MCF 10A (cell line): ENCODE measurements around the gene ARCN1. TPM values are rescaled to one million over a fixed set of nuclear protein-coding genes. Genes with fewer than 3 reads are reported as not detected.
A peak's percentile ranks its signal among the peaks of the same experiment; 100 is the strongest.
"Not testable (repeated sequence)": the region's sequence is repeated elsewhere in the genome, so short reads cannot be mapped to it uniquely, and the experiment has no call there.

Source experiments
- BruUV-seq: library from RNA; stranded (reverse); fragments of 400-500 nt; replicated peaks from 2 replicates; lab custom pipeline; 2021; lab: Mats Ljungman, UMichigan
- CTCF ChIA-PET: fragments of 300-600 bp; sonication (Branson Sonifier 250); formaldehyde crosslinking; extraction: SDS; loops from one replicate; lab custom pipeline; 2021; ENCODE audit warnings: antibody characterized with exemption, inconsistent platforms; lab: Yijun Ruan, JAX
- POLR2A ChIA-PET: fragments of 300-600, 350-650 bp; sonication (Branson Sonifier 250); formaldehyde crosslinking; extraction: SDS; loops from one replicate; lab custom pipeline; 2020; ENCODE audit warnings: antibody characterized with exemption, inconsistent platforms; lab: Yijun Ruan, JAX
- DNase-seq: peaks from one replicate; pipeline ENCODE4 v3.0.0-alpha.2; 2018; ENCODE audit not compliant: unreplicated experiment
- H3K27ac Mint-ChIP-seq: one replicate; pipeline ENCODE4 v1.8.0; 2022; ENCODE audit warnings: mild to moderate bottlenecking, low read depth, mixed read lengths; ENCODE audit not compliant: unreplicated experiment
- H3K27me3 Mint-ChIP-seq: one replicate; pipeline ENCODE4 v1.8.0; 2022; ENCODE audit warnings: mixed read lengths; ENCODE audit not compliant: insufficient read depth, unreplicated experiment
- H3K36me3 Mint-ChIP-seq: one replicate; pipeline ENCODE4 v1.8.0; 2022; ENCODE audit warnings: mild to moderate bottlenecking, moderate library complexity, mixed read lengths; ENCODE audit not compliant: insufficient read depth, unreplicated experiment
- H3K4me1 Mint-ChIP-seq: one replicate; pipeline ENCODE4 v1.8.0; 2022; ENCODE audit warnings: mixed read lengths; ENCODE audit not compliant: insufficient read depth, unreplicated experiment
- H3K4me3 Mint-ChIP-seq: one replicate; pipeline ENCODE4 v1.8.0; 2022; ENCODE audit warnings: mild to moderate bottlenecking, moderate library complexity, mixed read lengths; ENCODE audit not compliant: unreplicated experiment
- H3K9me3 Mint-ChIP-seq: one replicate; pipeline ENCODE4 v1.8.0; 2022; ENCODE audit warnings: mixed read lengths; ENCODE audit not compliant: unreplicated experiment
- CTCF ChIP-seq: fragments of 200-600 bp; IDR thresholded peaks from one replicate; pipeline ENCODE4 v1.8.0; 2022; ENCODE audit warnings: antibody characterized with exemption, mild to moderate bottlenecking; ENCODE audit not compliant: unreplicated experiment
- intact Hi-C: fragments of 100-400 bp; cut with micrococcal nuclease; formaldehyde crosslinking; loops from 2 replicates; pipeline ENCODE4 v1.14.1; 2022
- total RNA-seq: library from RNA; stranded (reverse); gene quantifications from 2 replicates; pipeline ENCODE4 v1.2.3, GENCODE V29; 2022

Gene ARCN1
- total RNA-seq, 1 experiment from 2014 or later: 164 TPM

- peaks cover 95% of the 10 kb centered on the region for H3K36me3 Mint-ChIP-seq
Observed at GRCh38 chr11:118587952-118588351, 15.7 kb downstream of the ARCN1 start.

GRCh38 chr11:118592616-118593367, 20.6 kb downstream of the ARCN1 start:
- Mint-ChIP-seq H3K4me3 (no peak overlapping the region), H3K27ac (no peak overlapping the region), H3K9me3 (no peaks in the 10 kb centered on the region), H3K27me3 (no peaks in the 10 kb centered on the region), H3K36me3 (peaks cover 90% of the 10 kb centered on the region), H3K4me1 (no peaks in the 10 kb centered on the region)
- TF ChIP-seq CTCF: no peak
- no peak for DNase-seq
- POLR2A ChIA-PET: interaction anchor here (0.7 to 4.2 kb wide), 5 partner anchors 12 to 330 kb away, joined by 3 to 28 read pairs (median 3); partner anchors contain the start of gene ARCN1
- CTCF ChIA-PET: interaction anchor here (0.6 to 4.8 kb wide), 11 partner anchors 13 to 1349 kb away, joined by 3 to 39 read pairs (median 4); partner anchors contain the start of genes MPZL2 and PHLDB1
- intact Hi-C loops: no loop called here
- BruUV-seq: no TSS peak

More at GRCh38 chr11:118587952-118588351, 15.7 kb downstream of the ARCN1 start:
- Mint-ChIP-seq H3K4me1 (no peaks in the 10 kb centered on the region), H3K4me3 (no peak overlapping the region), H3K27ac (no peak overlapping the region), H3K27me3 (no peaks in the 10 kb centered on the region), H3K9me3 (no peaks in the 10 kb centered on the region)
- BruUV-seq: no TSS peak
- ChIA-PET POLR2A (interaction anchor here (1.1 kb wide), 1 partner anchor 18 kb away, joined by 3 read pairs; no protein-coding TSS in a partner anchor), CTCF (interaction anchor here (0.6 kb wide), 1 partner anchor 20 kb away, joined by 3 read pairs; the partner anchor contains the start of gene PHLDB1)
- intact Hi-C loops: no loop called here
- no peak for TF ChIP-seq CTCF
- DNase-seq: no peak

GRCh38 chr11:118594984-118595383, 22.8 kb downstream of the ARCN1 start:
- BruUV-seq, H3K4me1 Mint-ChIP-seq, H3K27me3 Mint-ChIP-seq, H3K9me3 Mint-ChIP-seq, H3K4me3 Mint-ChIP-seq, H3K27ac Mint-ChIP-seq: not testable (repeated sequence)
- peak; percentile 42 for TF ChIP-seq CTCF
- intact Hi-C loops: loop anchor here (1.0 kb wide), 1 partner anchor 64 kb away; no protein-coding TSS in a partner anchor
- CTCF ChIA-PET: interaction anchor here (0.6 to 4.8 kb wide), 25 partner anchors 10 to 369 kb away, joined by 3 to 39 read pairs (median 3); partner anchors contain the start of gene PHLDB1
- peaks cover 93% of the 10 kb centered on the region for H3K36me3 Mint-ChIP-seq
- POLR2A ChIA-PET: interaction anchor here (0.7 to 4.2 kb wide), 10 partner anchors 10 to 196 kb away, joined by 3 to 28 read pairs (median 6); partner anchors contain the start of genes ARCN1, DDX6 and PHLDB1
- DNase-seq: peak; percentile 48
